Stimulated activated CD4-positive, alpha-beta T cell treated with anti-CD3 and anti-CD28 coated beads, Interleukin-15, amount 100 ng/mL, for 24 hours (primary cell): ENCODE results near the gene ADGRL2.

Experiments
- DNase-seq: peaks from one replicate; pipeline ENCODE4 v3.0.0-alpha.2; 2020

ADGRL2 gene

DNA sequence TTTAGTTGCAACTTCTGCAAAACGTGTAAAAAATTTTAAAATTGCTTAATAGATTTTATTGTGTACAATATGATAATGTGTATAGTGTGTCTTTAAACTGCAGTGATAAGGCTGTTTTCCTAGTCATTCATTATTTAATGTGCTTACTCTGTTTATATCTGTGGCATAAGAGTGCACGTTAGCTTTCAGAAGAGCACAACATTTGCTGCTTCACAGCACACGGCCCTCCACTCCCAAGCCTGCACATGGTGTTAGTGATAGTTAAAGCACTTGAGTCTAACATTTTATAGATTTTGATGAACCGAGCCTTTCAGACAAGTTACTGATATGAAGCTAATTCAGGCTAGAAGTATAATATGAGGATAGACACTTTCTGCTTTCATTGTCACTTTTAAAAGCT, 120.6 kb downstream of the ADGRL2 start:
- DNase-seq = no peak

DNA sequence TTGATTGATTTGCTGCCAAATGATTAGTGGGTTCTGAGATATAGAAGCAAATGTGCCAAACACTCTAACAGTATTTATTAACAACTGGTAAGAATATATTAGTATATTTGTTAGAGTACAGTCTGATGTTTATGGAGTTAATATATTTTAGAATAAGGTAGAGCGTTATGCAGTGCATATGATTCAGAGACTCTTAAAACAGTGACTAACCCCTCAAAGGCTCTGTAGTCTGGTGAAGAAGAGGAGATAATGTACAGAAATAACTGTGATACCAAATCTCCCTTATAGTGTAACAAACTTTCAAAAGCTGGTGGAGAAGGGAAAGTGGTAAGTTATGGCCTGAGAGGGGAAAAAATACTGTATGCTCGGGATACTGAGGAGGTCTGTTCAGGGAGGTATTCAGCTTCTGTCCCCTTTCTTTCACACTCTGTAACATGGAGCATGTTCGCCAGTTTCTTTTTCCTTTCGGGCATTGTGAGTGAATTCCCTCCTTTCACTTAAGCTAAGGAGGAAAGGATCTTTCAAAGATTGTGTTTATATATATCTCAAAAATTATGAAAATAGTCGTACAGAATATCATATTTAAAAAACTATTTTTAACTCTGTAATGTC, 121.2 kb downstream of the ADGRL2 start:
- no peak for DNase-seq

DNA sequence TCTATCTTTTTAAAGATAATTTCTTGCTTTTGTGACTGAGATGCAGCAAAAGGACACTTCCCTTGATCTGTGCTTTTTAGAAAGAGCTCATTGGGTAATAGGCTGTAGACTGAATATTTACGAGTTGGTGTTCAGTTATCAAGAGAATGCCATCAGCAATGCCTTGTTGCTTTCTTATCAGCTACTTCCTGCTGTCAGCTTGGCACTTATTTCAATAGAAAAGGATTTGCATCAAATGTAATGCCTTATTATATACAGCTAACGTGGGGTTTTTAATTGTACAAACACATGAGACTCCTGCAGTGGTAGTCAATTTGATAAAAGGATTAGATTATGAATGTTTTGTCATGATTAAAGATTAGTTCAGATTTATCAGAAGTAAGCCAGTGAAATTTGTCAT, 122.2 kb downstream of the ADGRL2 start:
- DNase-seq = no peak

DNA sequence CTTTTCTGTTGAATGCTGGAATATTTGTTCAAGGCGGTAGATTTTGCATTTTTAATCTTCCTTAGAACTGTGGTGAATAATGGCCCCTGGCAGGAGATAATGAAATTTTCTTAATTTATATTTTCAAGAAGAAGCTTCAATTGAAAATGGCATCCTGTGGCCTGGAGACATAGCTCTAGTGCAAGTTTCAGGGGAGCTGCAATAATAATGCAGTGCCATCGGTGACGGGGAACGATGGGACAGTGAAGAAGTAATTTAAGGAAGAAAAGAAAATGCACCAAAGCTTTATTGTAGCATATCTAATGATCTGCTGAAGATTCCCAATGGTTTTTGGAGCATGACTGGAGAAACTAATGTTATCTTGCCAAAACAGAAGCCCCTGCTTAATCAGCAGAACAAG, 128.4 kb downstream of the ADGRL2 start:
- no peak for DNase-seq

DNA sequence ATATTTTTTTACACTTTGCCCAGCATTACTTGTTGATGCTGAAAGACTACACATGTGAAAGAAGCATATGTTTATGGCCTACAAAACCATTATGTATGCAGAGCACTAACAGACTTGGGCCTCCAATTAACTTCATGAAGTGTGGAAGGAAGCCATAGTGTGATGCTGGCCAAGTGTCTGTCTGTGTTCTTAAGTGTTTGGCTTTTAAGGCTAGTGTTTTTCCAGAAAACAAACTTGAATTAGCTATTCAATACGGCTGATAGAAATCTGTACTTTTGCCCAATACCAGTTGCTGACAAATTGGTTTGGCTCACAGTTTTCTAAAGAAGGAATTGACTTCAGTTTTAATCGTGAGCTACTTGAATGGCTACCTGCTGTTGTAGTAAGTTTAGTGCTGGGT, 136.1 kb downstream of the ADGRL2 start:
- no peak for DNase-seq

DNA sequence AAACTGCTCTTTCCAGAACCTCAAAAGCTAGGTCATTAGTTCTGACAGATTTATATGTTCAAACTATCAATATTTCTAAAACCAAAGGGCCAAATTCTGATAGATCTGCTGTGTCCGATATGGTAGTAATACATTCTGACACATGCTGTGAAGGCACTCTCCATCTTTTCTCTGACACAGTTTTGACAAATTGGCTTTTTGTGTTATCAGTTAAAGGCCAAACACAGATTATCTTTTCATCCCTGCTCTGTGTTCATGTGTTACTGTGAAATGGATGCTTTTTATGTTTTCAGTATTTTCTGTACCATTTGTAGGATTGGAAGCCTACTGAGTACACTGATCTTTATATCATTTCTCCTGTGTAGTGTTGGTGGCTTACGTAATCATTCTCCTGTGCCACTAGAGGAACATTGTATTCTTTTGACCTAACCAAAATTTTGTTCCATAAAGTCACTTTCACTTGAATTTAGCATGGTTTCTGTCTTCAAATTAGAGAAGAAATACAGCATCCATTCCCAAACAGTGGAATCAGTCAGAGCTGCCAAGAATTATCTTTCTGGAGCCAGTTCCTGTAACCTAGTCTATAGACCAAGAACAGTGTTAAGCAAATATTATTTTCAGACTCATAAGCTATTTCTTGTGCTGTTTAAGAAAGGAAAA, 137.2 kb downstream of the ADGRL2 start:
- DNase-seq = no peak

DNA sequence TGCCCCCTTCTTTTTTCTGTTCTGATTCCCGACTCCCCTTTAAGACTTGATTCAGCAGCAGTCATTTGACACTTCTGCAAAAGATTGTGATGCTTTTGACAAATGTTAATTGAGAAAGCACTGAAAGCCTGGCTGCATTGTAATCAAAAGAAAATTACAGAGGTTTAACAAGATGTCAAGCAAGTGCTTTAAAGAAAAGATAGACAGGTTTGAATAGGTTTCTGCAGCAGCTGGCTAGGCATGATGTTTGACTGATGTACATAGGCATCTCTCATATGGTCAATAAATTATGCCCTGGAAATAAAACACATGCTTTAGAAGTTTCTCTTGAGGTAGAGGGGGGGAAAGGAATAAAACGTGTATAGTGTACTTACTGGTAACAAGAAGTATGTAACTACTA, 147.8 kb downstream of the ADGRL2 start:
- no peak for DNase-seq

DNA sequence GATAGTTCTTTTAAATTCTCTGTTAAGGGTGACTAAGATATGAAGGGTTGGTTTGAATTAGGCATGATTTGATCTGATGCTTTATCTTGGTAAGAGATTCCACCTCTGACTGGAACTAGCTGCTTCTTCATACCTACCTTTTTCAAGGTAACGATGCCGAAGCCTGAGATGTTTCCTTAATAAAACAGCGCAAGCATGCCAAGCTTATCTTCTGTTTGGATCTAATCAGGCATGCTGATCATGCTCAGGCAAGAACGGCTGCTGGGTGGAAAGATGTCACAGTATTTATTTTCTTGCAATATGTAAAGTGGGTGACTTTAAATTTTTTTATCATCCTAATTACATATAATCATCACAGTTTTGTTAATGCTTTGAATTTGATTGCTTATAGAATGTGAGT, 148.7 kb downstream of the ADGRL2 start:
- DNase-seq = no peak

DNA sequence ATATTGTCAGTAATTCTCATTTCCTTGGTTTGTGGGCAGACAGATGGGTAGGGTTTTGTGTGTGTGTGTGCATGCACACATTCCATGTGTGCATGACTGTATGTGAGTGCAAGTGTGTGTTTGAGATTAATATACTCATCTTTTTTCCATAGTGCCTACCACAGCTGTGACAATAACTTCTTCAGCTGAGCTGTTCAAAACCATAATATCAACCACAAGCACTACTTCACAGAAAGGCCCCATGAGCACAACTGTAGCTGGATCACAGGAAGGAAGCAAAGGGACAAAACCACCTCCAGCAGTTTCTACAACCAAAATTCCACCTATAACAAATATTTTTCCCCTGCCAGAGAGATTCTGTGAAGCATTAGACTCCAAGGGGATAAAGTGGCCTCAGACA, 149.3 kb downstream of the ADGRL2 start:
- no peak for DNase-seq

DNA sequence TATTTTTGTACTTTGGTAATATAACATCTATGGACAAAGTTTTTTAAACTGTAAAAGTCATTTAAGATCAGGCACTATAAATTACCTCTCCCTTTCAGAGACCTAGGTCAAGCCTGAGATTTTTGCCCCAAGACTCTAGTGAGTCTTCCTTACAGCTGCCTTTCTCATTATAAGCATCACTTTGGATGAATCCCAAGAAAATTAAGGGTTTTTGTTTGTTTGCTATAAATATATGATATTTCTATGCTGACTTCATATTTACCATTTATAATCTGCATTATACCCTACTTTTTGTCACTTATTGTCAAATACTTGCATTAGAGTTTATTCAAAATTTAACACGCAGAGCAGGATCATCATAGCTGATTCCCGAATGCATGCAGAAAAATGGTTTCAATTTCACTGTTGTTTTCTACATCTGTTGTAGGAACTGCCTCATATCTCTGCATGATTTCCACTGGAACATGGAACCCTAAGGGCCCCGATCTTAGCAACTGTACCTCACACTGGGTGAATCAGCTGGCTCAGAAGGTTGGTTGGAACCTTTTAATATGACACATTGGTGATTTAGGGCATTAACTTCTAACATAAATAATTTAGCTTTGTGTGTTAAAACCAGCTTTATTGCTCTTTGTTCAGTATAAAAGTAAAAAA, 150.0 kb downstream of the ADGRL2 start:
- DNase-seq = no peak

DNA sequence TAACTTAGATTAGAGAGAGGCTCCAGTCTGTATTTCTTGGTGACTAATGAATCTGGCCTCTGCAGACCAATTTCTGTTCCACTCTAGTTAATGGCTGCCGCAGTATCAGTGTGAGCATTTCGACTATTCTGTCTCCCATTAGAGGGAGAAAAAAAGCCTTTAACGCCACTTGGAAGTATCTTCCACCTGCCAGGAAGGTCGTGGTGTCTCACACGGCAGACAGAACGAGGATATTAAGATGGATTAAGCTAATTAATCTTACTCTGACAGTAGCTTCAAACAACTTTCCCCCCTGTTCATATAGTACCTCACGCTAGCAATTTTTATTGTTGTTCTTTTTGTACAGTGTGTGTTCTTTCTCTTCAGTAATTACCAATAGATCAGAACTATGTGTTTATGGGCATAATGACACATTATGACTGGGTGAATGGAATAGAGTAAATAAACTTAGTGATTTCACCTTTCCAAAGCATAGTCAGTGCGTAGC, 153.8 kb downstream of the ADGRL2 start:
- DNase-seq = no peak

DNA sequence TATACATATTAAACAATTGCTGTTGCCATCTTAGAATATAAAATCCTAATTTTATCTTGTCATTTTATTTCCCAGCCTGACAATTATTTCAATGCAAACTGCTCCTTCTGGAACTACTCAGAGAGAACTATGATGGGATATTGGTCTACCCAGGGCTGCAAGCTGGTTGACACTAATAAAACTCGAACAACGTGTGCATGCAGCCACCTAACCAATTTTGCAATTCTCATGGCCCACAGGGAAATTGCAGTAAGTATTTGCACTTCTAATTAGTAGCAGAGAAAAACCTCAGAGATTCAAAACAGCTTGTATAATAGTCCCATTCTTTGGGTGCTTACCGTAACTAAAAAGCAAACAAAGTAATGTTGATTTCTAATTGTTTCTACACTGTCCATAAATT, 167.2 kb downstream of the ADGRL2 start:
- no peak for DNase-seq

DNA sequence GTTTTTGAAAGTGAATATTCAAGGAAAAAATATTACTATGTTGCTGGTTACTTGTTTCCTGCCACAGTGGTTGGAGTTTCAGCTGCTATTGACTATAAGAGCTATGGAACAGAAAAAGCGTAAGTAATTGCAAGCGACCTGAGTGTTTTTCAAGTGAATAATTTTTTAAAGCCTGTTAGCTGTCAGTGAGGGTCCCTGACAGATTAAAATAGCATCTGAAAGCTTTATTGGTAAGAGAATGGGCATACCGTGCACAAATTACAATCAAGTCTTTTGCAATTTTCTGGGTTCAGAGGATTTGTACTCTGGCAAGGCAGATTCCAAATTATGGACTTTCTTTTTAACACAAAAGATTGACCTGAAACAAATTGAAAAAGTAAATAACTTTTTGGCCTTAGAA, 169.7 kb downstream of the ADGRL2 start:
- no peak for DNase-seq

DNA sequence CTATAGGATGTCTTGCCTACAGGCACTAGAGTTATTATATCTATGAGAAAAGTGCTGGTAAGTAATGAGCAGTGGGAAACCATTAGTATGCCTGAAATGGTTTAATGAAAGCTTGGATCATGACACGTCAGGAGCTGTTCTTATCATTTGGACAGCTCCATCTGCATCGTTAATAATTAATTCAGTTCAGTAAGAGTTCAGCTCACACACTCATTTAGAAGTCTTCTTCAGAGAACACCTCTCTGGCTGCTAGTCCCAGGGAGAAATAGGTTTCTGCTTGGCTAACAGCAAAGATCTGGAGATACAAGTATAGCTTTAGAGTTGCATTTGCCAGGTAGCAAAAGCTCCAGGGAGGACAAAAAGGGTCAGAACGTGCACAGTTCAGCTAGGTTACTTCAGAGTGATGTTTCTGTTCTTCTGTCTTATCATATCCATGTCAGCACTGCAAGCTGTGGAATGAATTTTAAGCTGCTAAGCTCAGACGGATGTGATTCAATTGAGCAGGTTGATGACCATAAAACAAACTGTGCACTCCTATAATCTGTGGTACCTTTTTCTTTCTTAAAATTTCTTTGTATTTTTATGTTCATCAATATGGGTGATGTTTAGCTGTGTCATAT, 173.6 kb downstream of the ADGRL2 start:
- DNase-seq = no peak

DNA sequence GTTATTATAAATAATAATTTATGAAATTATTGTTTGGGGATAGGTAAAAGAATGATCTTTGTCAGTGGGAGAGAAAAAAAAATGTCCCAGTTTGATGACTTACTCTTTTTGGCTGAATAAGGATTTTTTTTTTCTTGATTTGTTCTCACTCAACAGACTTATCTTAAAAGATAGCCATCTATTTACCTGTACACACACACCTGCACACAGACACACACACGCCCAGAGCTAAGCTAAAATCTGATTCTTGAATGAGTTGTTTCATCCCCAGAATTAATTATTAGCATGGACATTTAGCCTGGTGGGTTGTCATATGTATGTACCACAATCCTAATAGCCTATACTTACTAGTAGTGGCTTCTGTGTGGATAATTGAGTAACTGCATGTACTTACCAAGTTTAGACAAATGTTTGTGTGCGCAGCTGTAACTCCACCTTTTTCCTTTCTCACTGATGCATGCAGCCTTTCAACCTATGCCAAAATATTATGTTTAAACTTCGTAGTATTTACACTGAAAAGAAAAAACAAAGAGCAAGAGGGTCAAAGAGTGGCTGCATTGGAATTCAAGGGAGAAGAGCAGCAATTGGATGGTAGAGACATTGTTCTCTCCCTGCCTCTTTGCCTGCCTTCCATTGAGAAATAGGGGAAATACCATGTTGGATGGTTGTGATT, 174.3 kb downstream of the ADGRL2 start:
- no peak for DNase-seq

DNA sequence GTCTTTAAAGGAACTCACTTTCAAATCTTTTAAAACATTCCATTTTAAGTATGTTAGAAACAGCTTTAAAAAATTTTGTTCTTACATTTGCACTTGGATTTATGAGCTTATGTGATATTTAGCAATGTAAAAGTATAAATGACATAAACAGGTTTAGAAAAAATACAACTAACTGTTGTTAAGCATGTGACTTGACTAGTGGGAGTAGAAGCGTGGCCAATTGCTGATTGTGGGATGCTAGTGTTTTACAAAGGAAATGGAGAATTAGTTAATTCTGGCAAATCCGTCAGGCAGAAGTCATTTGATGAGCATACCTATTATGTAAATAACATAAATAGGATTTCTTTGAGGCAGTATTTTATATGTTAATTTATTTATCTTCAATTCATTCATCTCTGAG, 175.8 kb downstream of the ADGRL2 start:
- DNase-seq = no peak

DNA sequence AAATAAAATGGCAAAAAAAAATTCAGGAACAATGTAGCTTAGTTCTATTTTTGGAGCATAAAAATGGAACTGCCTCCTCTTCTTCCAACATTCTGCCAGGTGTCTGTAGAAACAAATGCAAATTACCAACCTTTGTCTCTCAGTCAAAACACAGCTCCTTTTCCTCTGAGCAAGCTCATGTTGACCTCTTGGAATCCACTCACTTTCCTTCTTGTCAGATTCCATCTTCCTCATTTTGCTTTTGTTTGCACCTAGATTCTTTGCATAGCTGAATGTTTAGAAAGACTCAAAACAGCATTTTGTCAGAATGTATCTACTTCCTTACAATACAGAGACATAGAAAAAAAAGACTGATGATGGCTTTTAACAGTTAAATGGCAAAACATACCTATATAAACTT, 178.2 kb downstream of the ADGRL2 start:
- no peak for DNase-seq

DNA sequence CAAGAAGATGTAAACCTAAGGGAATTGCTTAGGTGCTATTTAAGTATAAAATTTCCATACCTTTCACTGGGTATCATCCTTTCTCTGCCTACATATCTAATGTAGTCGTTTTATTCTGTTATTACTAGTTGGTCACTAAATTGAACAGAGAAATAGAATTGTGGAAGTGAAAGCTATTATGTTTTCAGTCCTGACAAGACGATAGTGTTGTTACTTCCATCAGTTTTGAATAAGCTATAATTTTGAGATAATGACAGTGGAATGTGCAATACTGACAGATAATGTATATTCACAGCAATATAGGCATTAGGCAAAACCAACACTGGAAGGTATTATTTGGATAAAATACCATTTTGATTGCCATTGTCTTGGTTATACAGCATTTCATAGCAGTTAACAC, 181.8 kb downstream of the ADGRL2 start:
- no peak for DNase-seq

DNA sequence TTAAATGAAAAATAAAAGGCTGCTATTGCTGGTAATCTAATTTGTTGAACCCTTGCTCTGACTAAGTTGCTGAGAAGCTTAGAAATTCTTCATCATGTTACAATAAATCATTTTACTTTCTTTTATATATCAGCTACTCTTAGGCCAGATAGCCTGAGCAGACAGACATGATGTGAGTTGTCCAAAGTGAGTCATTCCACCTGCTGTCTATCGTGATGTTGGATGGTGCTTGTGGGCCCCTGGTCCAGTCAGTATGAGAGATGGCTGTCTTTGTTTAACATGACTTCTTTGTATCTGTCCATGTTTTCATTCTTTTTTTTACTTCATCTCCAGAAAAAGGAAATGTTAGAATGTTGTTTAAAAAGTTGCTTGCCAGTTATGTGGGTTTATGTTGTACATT, 188.8 kb downstream of the ADGRL2 start:
- no peak for DNase-seq

DNA sequence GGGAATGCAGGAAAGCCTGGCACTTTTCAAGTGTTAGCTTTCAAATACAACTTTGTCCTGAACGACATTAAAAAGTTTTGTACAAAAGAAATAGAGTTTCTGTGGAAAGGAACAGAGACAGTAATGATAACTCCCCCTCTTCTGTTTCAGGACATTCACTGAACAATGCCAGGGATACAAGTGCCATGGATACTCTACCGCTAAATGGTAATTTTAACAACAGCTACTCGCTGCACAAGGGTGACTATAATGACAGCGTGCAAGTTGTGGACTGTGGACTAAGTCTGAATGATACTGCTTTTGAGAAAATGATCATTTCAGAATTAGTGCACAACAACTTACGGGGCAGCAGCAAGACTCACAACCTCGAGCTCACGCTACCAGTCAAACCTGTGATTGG, 189.5 kb downstream of the ADGRL2 start:
- DNase-seq = no peak

DNA sequence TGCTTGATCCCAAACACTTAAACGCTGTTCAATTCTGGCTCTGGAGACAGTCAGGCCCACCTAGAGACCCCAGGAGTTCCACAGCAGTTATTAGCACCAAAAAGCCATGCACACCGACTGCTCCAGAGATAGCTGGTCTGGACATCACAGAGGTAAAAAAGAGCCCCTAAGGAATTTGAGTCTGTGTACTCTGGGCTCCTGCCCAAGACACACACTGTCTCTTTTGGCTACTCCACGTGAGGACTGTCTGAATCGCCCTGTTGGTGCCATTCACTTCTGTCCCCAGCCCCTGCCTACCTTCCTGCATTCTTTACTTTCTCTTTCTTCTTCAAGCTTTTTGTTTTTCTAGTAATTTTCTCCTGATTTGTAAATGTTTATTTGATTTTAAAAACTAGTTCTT, 197.4 kb downstream of the ADGRL2 start:
- no peak for DNase-seq

DNA sequence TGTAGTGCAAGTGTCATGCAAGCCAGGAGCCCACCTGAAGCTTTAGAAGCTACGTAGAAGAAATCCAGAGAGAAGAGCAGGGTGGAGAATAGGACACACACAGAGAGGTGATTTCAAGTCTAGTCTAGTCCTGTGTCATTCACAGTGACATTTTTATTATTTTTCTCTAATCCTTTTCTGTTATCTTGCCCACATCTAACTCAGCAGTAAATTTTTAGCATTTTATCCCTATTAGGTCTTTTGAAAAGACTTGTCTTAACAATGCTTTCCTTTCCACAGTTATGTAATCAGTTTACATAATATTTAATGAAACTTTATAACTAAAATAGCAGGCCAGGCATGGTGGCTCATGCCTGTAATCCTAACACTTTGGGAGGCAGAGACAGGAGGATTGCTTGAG, 198.6 kb downstream of the ADGRL2 start:
- no peak for DNase-seq

DNA sequence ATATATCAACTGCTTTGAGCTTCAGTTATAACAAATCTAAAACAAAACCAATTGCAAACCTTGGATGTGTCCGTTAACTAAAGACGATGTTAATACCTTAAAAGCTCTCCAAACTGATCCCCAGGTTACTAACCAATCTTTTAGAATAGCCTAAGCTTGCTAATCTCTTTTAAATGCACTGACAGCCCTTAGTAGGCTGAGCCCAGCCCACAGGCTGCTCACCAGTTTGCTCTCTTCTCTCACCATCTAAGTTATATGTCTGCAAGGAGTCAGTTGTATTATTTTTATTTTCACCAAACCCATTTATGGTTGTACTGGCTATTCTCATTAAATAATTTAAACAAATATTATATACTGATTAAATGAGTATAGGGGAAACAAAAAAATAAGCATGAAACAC, 199.5 kb downstream of the ADGRL2 start:
- no peak for DNase-seq

DNA sequence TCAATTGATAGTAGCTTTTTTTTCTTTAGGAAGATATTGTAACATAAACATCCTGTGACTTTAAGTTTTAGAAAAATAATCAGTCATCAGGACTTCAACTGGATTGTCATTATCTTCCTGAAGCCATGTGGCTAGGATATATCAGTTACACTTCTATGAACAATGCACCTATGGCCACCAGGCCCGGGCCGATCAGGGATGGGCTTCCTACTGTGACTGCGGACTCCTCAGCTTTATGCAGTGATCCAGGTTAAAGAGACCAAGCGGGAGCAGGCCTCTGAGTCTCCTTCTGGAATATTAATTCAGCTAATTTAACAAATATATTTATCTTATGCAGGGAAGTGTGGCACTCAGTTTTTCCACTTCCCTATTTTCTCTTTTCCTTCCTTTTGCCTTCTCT, 200.6 kb downstream of the ADGRL2 start:
- no peak for DNase-seq
